A673 (cell line): Measurements from ENCODE around the gene ZNF33A. TPM values are rescaled to one million over a fixed set of nuclear protein-coding genes. Genes with fewer than 3 reads are reported as not detected.

Experiments
- BruUV-seq: library from RNA; stranded (reverse); fragments of 400-500 nt; replicated peaks from 2 replicates; lab custom pipeline; 2021; lab: Mats Ljungman, UMichigan
- CTCF ChIA-PET: fragments of 300-600 bp; sonication (Branson Sonifier 250); formaldehyde crosslinking; loops from one replicate; lab custom pipeline; 2022; ENCODE audit warnings: antibody characterized with exemption; lab: Charles Lee
- POLR2A ChIA-PET: fragments of 300-600 bp; sonication (Branson Sonifier 250); formaldehyde crosslinking; loops from one replicate; lab custom pipeline; 2022; ENCODE audit warnings: antibody characterized with exemption; ENCODE audit not compliant: low non-redundant PET; lab: Charles Lee
- DNase-seq: peaks from one replicate; pipeline ENCODE4 v3.0.0-alpha.2; 2015; ENCODE audit warnings: low spot score
- H3K27ac ChIP-seq: fragments of 200-600 bp; sonication (generic); 2 replicates; pipeline ENCODE4 v1.5.1; 2016; ENCODE audit warnings: mixed run types, low read depth, mild to moderate bottlenecking, mixed read lengths, antibody characterized with exemption, low read length; ENCODE audit not compliant: poor library complexity, severe bottlenecking
- H3K27me3 ChIP-seq: fragments of 200-600 bp; sonication (generic); replicated peaks from 2 replicates; pipeline ENCODE4 v1.6.1; 2017; ENCODE audit warnings: mixed run types, low read depth, mild to moderate bottlenecking, mixed read lengths, antibody characterized with exemption, low read length; ENCODE audit not compliant: insufficient read depth, poor library complexity
- H3K36me3 ChIP-seq: fragments of 200-600 bp; sonication (generic); 2 replicates; pipeline ENCODE4 v1.6.1; 2016; ENCODE audit warnings: mixed run types, mild to moderate bottlenecking, mixed read lengths, antibody characterized with exemption, low read length; ENCODE audit not compliant: insufficient read depth, poor library complexity, severe bottlenecking
- H3K4me1 ChIP-seq: fragments of 200-600 bp; sonication (generic); 2 replicates; pipeline ENCODE4 v1.6.1; 2017; ENCODE audit warnings: mixed run types, mild to moderate bottlenecking, mixed read lengths, antibody characterized with exemption, low read length; ENCODE audit not compliant: insufficient read depth, poor library complexity, severe bottlenecking
- H3K4me3 ChIP-seq: fragments of 200-600 bp; sonication (generic); 2 replicates; pipeline ENCODE4 v1.5.1; 2016; ENCODE audit warnings: low read depth, mixed run types, mild to moderate bottlenecking, mixed read lengths, low read length; ENCODE audit not compliant: poor library complexity, severe bottlenecking
- H3K9me3 ChIP-seq: fragments of 200-600 bp; sonication (generic); 2 replicates; pipeline ENCODE4 v1.6.1; 2016; ENCODE audit warnings: mixed run types, low read depth, mild to moderate bottlenecking, mixed read lengths, antibody characterized with exemption, low read length; ENCODE audit not compliant: poor library complexity, severe bottlenecking
- CTCF ChIP-seq: fragments of 300-800, 200-600 bp; sonication (generic); conservative IDR thresholded peaks from 2 replicates; pipeline ENCODE4 v1.5.1; 2017; ENCODE audit warnings: low read depth, mild to moderate bottlenecking, antibody characterized with exemption, low read length, moderate library complexity, mixed read lengths
- EZH2 ChIP-seq: fragments of 200-600 bp; sonication (generic); IDR thresholded peaks from 2 replicates; pipeline ENCODE4 v1.6.1; 2017; ENCODE audit warnings: borderline replicate concordance, low read depth, mild to moderate bottlenecking, mixed read lengths, antibody characterized with exemption, low read length; ENCODE audit not compliant: poor library complexity, severe bottlenecking
- intact Hi-C: fragments of 100-400 bp; cut with micrococcal nuclease; formaldehyde crosslinking; loops from one replicate; pipeline ENCODE4 v1.10.0; 2022; ENCODE audit not compliant: unreplicated experiment
- total RNA-seq: library from RNA; stranded (reverse); gene quantifications from 2 replicates; pipeline ENCODE4 v1.2.3, GENCODE V29; 2021

ZNF33A gene
- total RNA-seq, 1 experiment from 2014 or later: 21.9 TPM

DNA sequence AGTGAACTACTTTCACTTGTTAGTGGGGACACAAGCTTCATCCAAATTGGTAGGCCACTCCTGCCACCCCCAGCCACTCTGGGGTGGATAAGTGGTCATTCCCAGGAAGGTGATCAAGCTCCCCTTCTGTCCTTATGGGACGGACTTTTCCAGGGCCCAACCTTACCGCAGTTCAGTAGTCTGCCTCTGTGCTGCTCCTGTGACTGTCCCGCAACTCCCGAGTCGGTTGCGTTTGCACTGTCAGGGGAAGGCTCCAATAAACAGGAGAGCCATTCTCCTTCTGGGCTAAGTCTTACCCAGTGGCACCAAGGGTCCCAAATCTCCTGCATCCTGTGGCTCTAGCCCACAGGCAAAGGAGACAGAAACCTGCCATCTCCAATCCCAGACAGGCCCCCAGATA, 7.4 kb upstream of the ZNF33A start:
- Histone ChIP-seq H3K9me3 (no peaks in the 10 kb centered on the region), H3K4me3 (no peak overlapping the region), H3K27ac (no peak overlapping the region), H3K36me3 (no peaks in the 10 kb centered on the region), H3K4me1 (no peaks in the 10 kb centered on the region), H3K27me3 (no peaks in the 10 kb centered on the region)
- intact Hi-C loops: no loop called here
- ChIA-PET CTCF (no interaction called here), POLR2A (no interaction called here)
- TF ChIP-seq CTCF: no peak
- DNase-seq: no peak
- BruUV-seq: no TSS peak

GRCh38 chr10:38003588-38003987, 6.9 kb upstream of the ZNF33A start:
- no peaks in the 10 kb centered on the region for H3K9me3 ChIP-seq
- ChIA-PET CTCF (interaction anchor here (0.6 kb wide), 1 partner anchor 27 kb away, joined by 5 read pairs; no protein-coding TSS in a partner anchor), POLR2A (no interaction called here)
- DNase-seq: no peak
- no TSS peak for BruUV-seq
- H3K36me3 ChIP-seq: no peaks in the 10 kb centered on the region
- intact Hi-C loops: no loop called here
- H3K4me1 ChIP-seq: no peaks in the 10 kb centered on the region
- no peak overlapping the region for H3K4me3 ChIP-seq
- H3K27me3 ChIP-seq: no peaks in the 10 kb centered on the region
- no peak overlapping the region for H3K27ac ChIP-seq
- TF ChIP-seq CTCF (no peak), EZH2 (no peak)

GRCh38 chr10:38007551-38007950, 2.9 kb upstream of the ZNF33A start:
- no TSS peak for BruUV-seq
- H3K9me3 ChIP-seq: no peaks in the 10 kb centered on the region
- H3K27me3 ChIP-seq: no peaks in the 10 kb centered on the region
- H3K27ac ChIP-seq: no peak overlapping the region
- ChIA-PET CTCF (no interaction called here), POLR2A (no interaction called here)
- H3K4me3 ChIP-seq: no peak overlapping the region
- intact Hi-C loops: no loop called here
- TF ChIP-seq EZH2 (no peak), CTCF (no peak)
- peaks cover 6% of the 10 kb centered on the region for H3K4me1 ChIP-seq
- no peak for DNase-seq
- no peaks in the 10 kb centered on the region for H3K36me3 ChIP-seq
